K562 (cell line): ENCODE results near the gene TMEM248. TPM values are rescaled to one million over a fixed set of nuclear protein-coding genes. Genes with fewer than 3 reads are reported as not detected.
"Not testable (repeated sequence)": the region's sequence is repeated elsewhere in the genome, so short reads cannot be mapped to it uniquely, and the experiment has no call there.

ENCODE experiments used
- ATAC-seq: fragments of 200-7000 bp; cut with Tn5 transposase; 3 replicates; pipeline ENCODE4 v1.9.1; 2020; ENCODE audit warnings: moderate library complexity
- BruUV-seq: library from RNA; stranded (reverse); fragments of 400-500 nt; replicated peaks from 2 replicates; lab custom pipeline; 2021; lab: Mats Ljungman, UMichigan
- CTCF ChIA-PET: fragments of 300-600 bp; formaldehyde crosslinking; extraction: SDS; loops from one replicate; lab custom pipeline; 2021; ENCODE audit warnings: low intra/inter-chr PET ratio; lab: Yijun Ruan, JAX
- POLR2A ChIA-PET: fragments of 300-600, 350-650 bp; sonication (Branson Sonifier 250); formaldehyde crosslinking; extraction: SDS; loops from one replicate; lab custom pipeline; 2021; ENCODE audit warnings: antibody characterized with exemption, inconsistent platforms; lab: Yijun Ruan, JAX
- DNase-seq, 4 experiments: peaks; one replicate each; pipeline versions ENCODE4 v3.0.0 to v3.0.0-alpha.2; 2011 to 2018; ENCODE audit warnings: low spot score in 3 of 4, mixed read lengths in 3 of 4; ENCODE audit errors: extremely low read depth in 1 of 4
- FAIRE-seq: peaks from 2 replicates; lab custom pipeline; 2011; peaks lifted over from hg19 to GRCh38; lab: Jason Lieb, UNC
- H2AFZ ChIP-seq: 2 replicates; pipeline ENCODE4 v1.6.0; 2011; ENCODE audit warnings: low read depth, low read length, control low read depth, inconsistent platforms
- H3K27ac ChIP-seq: fragments of 200-600 bp; 3 replicates; pipeline ENCODE4 v1.8.0; 2011; ENCODE audit warnings: low read depth, mild to moderate bottlenecking, control low read depth, inconsistent platforms, low read length, moderate library complexity, mixed read lengths; ENCODE audit errors: extremely low read depth
- H3K27me3 ChIP-seq, 2 experiments: fragments of 300-600 bp in 1 of 2; 2 replicates in 1 of 2; 3 replicates in 1 of 2; pipeline versions ENCODE4 v1.6.0 to v1.8.0; 2011; ENCODE audit warnings: inconsistent platforms in 2 of 2, low read length in 2 of 2, mild to moderate bottlenecking in 1 of 2, mixed read lengths in 1 of 2, moderate library complexity in 1 of 2; ENCODE audit not compliant: control insufficient read depth in 2 of 2, insufficient read depth in 2 of 2
- H3K36me3 ChIP-seq: fragments of 300-600 bp; 3 replicates; pipeline ENCODE4 v1.8.0; 2011; ENCODE audit warnings: mild to moderate bottlenecking, low read length, inconsistent platforms; ENCODE audit not compliant: control insufficient read depth, insufficient read depth
- H3K4me1 ChIP-seq, 2 experiments: fragments of 200-600 bp in 1 of 2; replicated peaks in 1 of 2; 2 replicates in 1 of 2; 3 replicates in 1 of 2; pipeline versions ENCODE4 v1.5.1 to v1.8.0; 2011; ENCODE audit warnings: inconsistent platforms in 2 of 2, low read length in 2 of 2, mild to moderate bottlenecking in 1 of 2, mixed read lengths in 1 of 2, moderate library complexity in 1 of 2; ENCODE audit not compliant: control insufficient read depth in 2 of 2, insufficient read depth in 2 of 2
- H3K4me2 ChIP-seq: 2 replicates; pipeline ENCODE4 v1.6.1; 2011; ENCODE audit warnings: low read length, control low read depth, inconsistent platforms, mixed read lengths; ENCODE audit not compliant: insufficient read depth
- H3K4me3 ChIP-seq: fragments of 200-600 bp; sonication (generic), shearing (Covaris generic); 2 replicates; pipeline ENCODE4 v1.5.1; 2016; ENCODE audit warnings: control low read depth, inconsistent platforms
- H3K79me2 ChIP-seq: fragments of 200-600 bp; 3 replicates; pipeline ENCODE4 v1.8.0; 2011; ENCODE audit warnings: low read length, inconsistent platforms; ENCODE audit not compliant: control insufficient read depth, insufficient read depth
- H3K9ac ChIP-seq, 2 experiments: 2 replicates each; pipeline versions ENCODE4 v1.6.0 to v1.6.1; 2011; ENCODE audit warnings: low read depth in 2 of 2, low read length in 2 of 2, control low read depth in 1 of 2, inconsistent platforms in 1 of 2, mild to moderate bottlenecking in 1 of 2, mixed read lengths in 1 of 2; ENCODE audit not compliant: insufficient read depth in 1 of 2
- H3K9me1 ChIP-seq: one replicate; pipeline ENCODE4 v1.6.0; 2011; ENCODE audit warnings: inconsistent platforms, mild to moderate bottlenecking, low read length, moderate library complexity; ENCODE audit not compliant: control insufficient read depth, insufficient read depth
- H3K9me3 ChIP-seq: replicated peaks from 2 replicates; pipeline ENCODE4 v1.5.1; 2011; ENCODE audit warnings: low read depth, low read length, inconsistent platforms; ENCODE audit not compliant: control insufficient read depth, insufficient read depth
- H4K20me1 ChIP-seq: replicated peaks from 2 replicates; pipeline ENCODE4 v1.6.1; 2011; ENCODE audit warnings: low read length, inconsistent platforms, mixed read lengths; ENCODE audit not compliant: control insufficient read depth, insufficient read depth
- CXXC5 ChIP-seq: fragments of 250-450 bp; sonication (Bioruptor Pico); IDR thresholded peaks from 2 replicates; pipeline ENCODE4 v1.8.0; 2022; ENCODE audit warnings: inconsistent platforms, mild to moderate bottlenecking, moderate library complexity
- FOS ChIP-seq: IDR thresholded peaks from 3 replicates; pipeline ENCODE4 v1.6.1; 2011; ENCODE audit not compliant: insufficient read length; ENCODE audit errors: extremely low read depth
- MBD2 ChIP-seq: sonication (generic); IDR thresholded peaks from 2 replicates; pipeline ENCODE4 v1.6.1; 2016; ENCODE audit warnings: low read depth, borderline replicate concordance
- NFIC ChIP-seq: fragments of 450-650 bp; IDR thresholded peaks from 2 replicates; pipeline ENCODE4 v1.6.1; 2017; ENCODE audit warnings: mild to moderate bottlenecking, inconsistent platforms
- PBX2 ChIP-seq, 2 experiments: IDR thresholded peaks in 1 of 2; conservative IDR thresholded peaks in 1 of 2; 2 replicates each; pipeline ENCODE4 v1.6.1; 2016; ENCODE audit warnings: low read depth in 2 of 2, mild to moderate bottlenecking in 1 of 2, missing compliant biosample characterization in 1 of 2, missing genetic modification characterization in 1 of 2, moderate library complexity in 1 of 2
- SOX6 ChIP-seq: fragments of 450-650 bp; IDR thresholded peaks from 2 replicates; pipeline ENCODE4 v1.6.1; 2014; ENCODE audit warnings: mild to moderate bottlenecking
- SP1 ChIP-seq: sonication (generic); formaldehyde crosslinking; IDR thresholded peaks from 2 replicates; pipeline ENCODE4 v1.8.1; 2022; ENCODE audit warnings: mild to moderate bottlenecking, missing genetic modification reagents
- SUPT5H ChIP-seq: fragments of 450-650 bp; IDR thresholded peaks from 2 replicates; pipeline ENCODE4 v1.6.1; 2016
- YY1 ChIP-seq, 3 experiments: IDR thresholded peaks; 2 replicates each; pipeline ENCODE4 v1.6.1; 2011; ENCODE audit warnings: low read length in 2 of 3, mild to moderate bottlenecking in 2 of 3, moderate library complexity in 2 of 3, borderline replicate concordance in 1 of 3, control low read depth in 1 of 3, low read depth in 1 of 3; ENCODE audit not compliant: insufficient read depth in 3 of 3, insufficient replicate concordance in 2 of 3, control insufficient read depth in 1 of 3, insufficient read length in 1 of 3; ENCODE audit errors: extremely low read depth in 1 of 3
- ZFX ChIP-seq: sonication (generic); formaldehyde crosslinking; IDR thresholded peaks from 2 replicates; pipeline ENCODE4 v1.8.0; 2022; ENCODE audit warnings: mild to moderate bottlenecking, missing genetic modification reagents, moderate library complexity
- ZNF395 ChIP-seq: fragments of 200-800 bp; sonication (Bioruptor generic); IDR thresholded peaks from 2 replicates; pipeline ENCODE4 v1.6.1; 2017; ENCODE audit warnings: missing genetic modification characterization, missing compliant biosample characterization
- WGBS: fragments of 100-300 bp; shearing (Covaris generic); methylation state at CpG from one replicate; pipeline ENCODE4 v1.1.6; 2016; ENCODE audit warnings: low coverage, mixed read lengths; ENCODE audit not compliant: insufficient coverage; ENCODE audit errors: missing lambda C conversion rate; 5-methylcytosine and 5-hydroxymethylcytosine counted together
- in situ Hi-C: fragments of 300-500 bp; cut with MboI; formaldehyde crosslinking; loops from 4 replicates; pipeline ENCODE4 v1.15.0; 2018; ENCODE audit warnings: inconsistent platforms, mixed read lengths
- intact Hi-C: fragments of 100-400 bp; cut with micrococcal nuclease; formaldehyde crosslinking; loops from 2 replicates; pipeline ENCODE4 v1.14.2; 2022
- polyA plus RNA-seq, 8 experiments: library from polyadenylated mRNA; depleted of rRNA in 4 of 8; stranded (reverse) in 5 of 8; unstranded in 3 of 8; fragments of >200 nt; fragmentation: Nextera tagmentation in 2 of 8; fragmentation: Illumina TruSeq in 1 of 8; extraction: Ambion mirVana in 2 of 8; extraction: Trizol in 1 of 8; gene quantifications; 2 replicates each; pipeline versions ENCODE4 v1.2.1 to v1.2.3, GENCODE V29; 2011 to 2014; ENCODE audit warnings: inconsistent platforms in 1 of 8, missing spikeins in 1 of 8
- total RNA-seq, 7 experiments: library from RNA; depleted of rRNA in 6 of 7; stranded (reverse); fragments of >200 nt in 6 of 7; fragmentation: Illumina TruSeq in 2 of 7; extraction: Trizol in 2 of 7; gene quantifications; 2 replicates each; pipeline versions ENCODE4 v1.2.1 to v1.2.3, GENCODE V29; 2011 to 2021; ENCODE audit warnings: low replicate concordance in 1 of 7
- TF ChIP-seq, protein P1 (sequence below): fragments of 250-450 bp; sonication (Bioruptor Pico); IDR thresholded peaks from 2 replicates; pipeline ENCODE4 v1.8.0; 2021; ENCODE audit warnings: borderline replicate concordance, mild to moderate bottlenecking, moderate library complexity; ENCODE audit not compliant: poor library complexity, severe bottlenecking
- TF ChIP-seq, protein P2 (sequence below): fragments of 450-650 bp; IDR thresholded peaks from 2 replicates; pipeline ENCODE4 v1.6.1; 2016

TMEM248 gene
- total and polyA plus RNA-seq, 9 of the 15 experiments (the other 6 are each of a cell fraction or from before 2014, with no cell fraction given), result 6.3 to 132 (median 64.4) TPM

GRCh38 chr7:66996444-66997191 is 75.6 kb downstream of the TMEM248 start, which contains the start of gene TYW1:
Gene TYW1 (plus strand): TSS chr7:66996833. CDS start chr7:66996979, 146 bp downstream.
- H3K4me3 ChIP-seq, result peak within 1 kb of the TSS; percentile 71
- H3K36me3 ChIP-seq, result peaks cover 38% of the 10 kb centered on the region
- peak; percentile 98 for FAIRE-seq
- POLR2A ChIA-PET, result interaction anchor here (1.1 kb wide), 1 partner anchor 66 kb away, joined by 3 read pairs; no protein-coding TSS in a partner anchor
- H3K9me3 ChIP-seq, BruUV-seq, H3K9me1 ChIP-seq, H3K4me1 ChIP-seq, in situ Hi-C loops, H3K27me3 ChIP-seq, CTCF ChIA-PET, H4K20me1 ChIP-seq: not testable (repeated sequence)
- H3K79me2 ChIP-seq, result peaks cover 45% of the 10 kb centered on the region
- ATAC-seq, result peak; percentile 97
- DNase-seq, result peak; percentile 82 to 99 (median 86)
- intact Hi-C loops, result loop anchor here (5.0 kb wide), 3 partner anchors 74 to 254 kb away; partner anchors contain the start of genes RABGEF1 and TMEM248
- peak within 1 kb of the TSS; percentile 88 for H2AFZ ChIP-seq
- H3K27ac ChIP-seq, result peak within 1 kb of the TSS; percentile 76
- H3K9ac ChIP-seq, result peak within 1 kb of the TSS; percentile 86 to 97
- WGBS, result under 1% methylated on average over 44 of the region's 44 CpGs
- peak within 1 kb of the TSS; percentile 81 for H3K4me2 ChIP-seq
- TF ChIP-seq ZNF395 (CRISPR knock-in tag) (0 out of 2 replicates have a peak, but pooled peaks have one; percentile 35), NFIC (peak; percentile 54; the same call in 1 of the 2 replicates), FOS (peak; percentile 81), SUPT5H (peak; percentile 95), SOX6 (0 out of 2 replicates have a peak, but pooled peaks have one; percentile 13), ZFX (0 out of 2 replicates have a peak, but pooled peaks have one; percentile 44), MBD2 (peak; percentile 77), PBX2 (CRISPR knock-in tag; IDR thresholded peaks at IDR 0.05; ENCODE audit: low read depth) (peak; percentile 95), PBX2 (tag; conservative IDR thresholded peaks at IDR 0.05; ENCODE audit: low read depth) (peak; percentile 98), CXXC5 (CRISPR knock-in tag) (peak; percentile 78), YY1 (IDR thresholded peaks at IDR 0.05; ENCODE audit: borderline replicate concordance in 1 of 3, control insufficient read depth in 1 of 3, extremely low read depth in 1 of 3, insufficient read depth in 3 of 3, insufficient read length in 1 of 3, insufficient replicate concordance in 2 of 3, low read depth in 1 of 3, low read length in 2 of 3) (peak; percentile 85 to 95 (median 94)), SP1 (CRISPR knock-in tag) (0 out of 2 replicates have a peak, but pooled peaks have one; percentile 76)
- TF ChIP-seq, protein P1, sequence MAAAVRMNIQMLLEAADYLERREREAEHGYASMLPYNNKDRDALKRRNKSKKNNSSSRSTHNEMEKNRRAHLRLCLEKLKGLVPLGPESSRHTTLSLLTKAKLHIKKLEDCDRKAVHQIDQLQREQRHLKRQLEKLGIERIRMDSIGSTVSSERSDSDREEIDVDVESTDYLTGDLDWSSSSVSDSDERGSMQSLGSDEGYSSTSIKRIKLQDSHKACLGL (CRISPR knock-in tag), result peak; percentile 64
- TF ChIP-seq, protein P2, sequence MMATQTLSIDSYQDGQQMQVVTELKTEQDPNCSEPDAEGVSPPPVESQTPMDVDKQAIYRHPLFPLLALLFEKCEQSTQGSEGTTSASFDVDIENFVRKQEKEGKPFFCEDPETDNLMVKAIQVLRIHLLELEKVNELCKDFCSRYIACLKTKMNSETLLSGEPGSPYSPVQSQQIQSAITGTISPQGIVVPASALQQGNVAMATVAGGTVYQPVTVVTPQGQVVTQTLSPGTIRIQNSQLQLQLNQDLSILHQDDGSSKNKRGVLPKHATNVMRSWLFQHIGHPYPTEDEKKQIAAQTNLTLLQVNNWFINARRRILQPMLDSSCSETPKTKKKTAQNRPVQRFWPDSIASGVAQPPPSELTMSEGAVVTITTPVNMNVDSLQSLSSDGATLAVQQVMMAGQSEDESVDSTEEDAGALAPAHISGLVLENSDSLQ, result peak; percentile 99
